Measurements from ENCODE around the gene SEMA4A. TPM values are rescaled to one million over a fixed set of nuclear protein-coding genes. Genes with fewer than 3 reads are reported as not detected.

The SEMA4A gene
- total RNA-seq, 2 experiments from 2014 or later: 9.4 to 10.1 TPM

GRCh38 chr1:156220226-156220625, 66.8 kb downstream of the SEMA4A start:
- H3K4me3 Mint-ChIP-seq: no peak overlapping the region
- ChIA-PET POLR2A (no interaction called here), CTCF (no interaction called here)
- no peak overlapping the region for H3K4me3 ChIP-seq (ENCODE audit: low read length)
- TF ChIP-seq CTCF (IDR thresholded peaks at IDR 0.05): no peak
- intact Hi-C loops (cut with DNase I, micrococcal nuclease): no loop called here
- peaks cover 44% of the 10 kb centered on the region for H3K4me1 ChIP-seq (ENCODE audit: insufficient read depth, low read length)
- H3K27ac ChIP-seq (ENCODE audit: low read depth in 1 of 2, low read length in 2 of 2): no peak overlapping the region
- ATAC-seq (ENCODE audit: poor library complexity) (no peak), DNase-seq (no peak)
- peaks cover 62% of the 10 kb centered on the region for H3K36me3 Mint-ChIP-seq (ENCODE audit: low read depth)
- no peaks in the 10 kb centered on the region for H3K27me3 Mint-ChIP-seq
- peaks cover 44% of the 10 kb centered on the region for H3K4me1 Mint-ChIP-seq (ENCODE audit: low read depth)
- no peaks in the 10 kb centered on the region for H3K9me3 Mint-ChIP-seq
- H3K36me3 ChIP-seq (ENCODE audit: insufficient read depth, low read length): peaks cover 36% of the 10 kb centered on the region
- H3K27me3 ChIP-seq (ENCODE audit: control insufficient read depth in 1 of 2, insufficient read depth in 2 of 2, low read length in 2 of 2): no peaks in the 10 kb centered on the region
- H3K27ac Mint-ChIP-seq: no peak overlapping the region
- H3K9me3 ChIP-seq (ENCODE audit: control insufficient read depth in 1 of 2, insufficient read depth in 1 of 2, low read length in 2 of 2): no peaks in the 10 kb centered on the region

GRCh38 chr1:156221986-156222692, 68.8 kb downstream of the SEMA4A start:
- peaks cover 50% of the 10 kb centered on the region for H3K4me1 Mint-ChIP-seq (ENCODE audit: low read depth)
- no peak overlapping the region for H3K4me3 Mint-ChIP-seq
- Histone ChIP-seq H3K27ac (ENCODE audit: low read depth in 1 of 2, low read length in 2 of 2) (no peak overlapping the region), H3K4me3 (ENCODE audit: low read length) (no peak overlapping the region), H3K9me3 (ENCODE audit: control insufficient read depth in 1 of 2, insufficient read depth in 1 of 2, low read length in 2 of 2) (no peaks in the 10 kb centered on the region), H3K4me1 (ENCODE audit: insufficient read depth, low read length) (peaks cover 45% of the 10 kb centered on the region), H3K36me3 (ENCODE audit: insufficient read depth, low read length) (peaks cover 44% of the 10 kb centered on the region), H3K27me3 (ENCODE audit: control insufficient read depth in 1 of 2, insufficient read depth in 2 of 2, low read length in 2 of 2) (no peaks in the 10 kb centered on the region)
- peaks cover 72% of the 10 kb centered on the region for H3K36me3 Mint-ChIP-seq (ENCODE audit: low read depth)
- CTCF ChIA-PET: no interaction called here
- no peak for ATAC-seq (ENCODE audit: poor library complexity)
- no peak overlapping the region for H3K27ac Mint-ChIP-seq
- no peaks in the 10 kb centered on the region for H3K27me3 Mint-ChIP-seq
- POLR2A ChIA-PET: interaction anchor here (1.1 kb wide), 1 partner anchor 10 kb away, joined by 4 read pairs; the partner anchor contains the start of gene PMF1
- intact Hi-C loops (cut with DNase I, micrococcal nuclease): no loop called here
- TF ChIP-seq CTCF (IDR thresholded peaks at IDR 0.05): no peak
- H3K9me3 Mint-ChIP-seq: no peaks in the 10 kb centered on the region
- no peak for DNase-seq

GRCh38 chr1:156225677-156226014, 72.3 kb downstream of the SEMA4A start:
- CTCF ChIA-PET: interaction anchor here (0.6 to 4.5 kb wide), 32 partner anchors 11 to 173 kb away, joined by 3 to 45 read pairs (median 5); partner anchors contain the start of genes BGLAP, LMNA, PMF1 and SLC25A44
- peaks cover 55% of the 10 kb centered on the region for H3K36me3 ChIP-seq (ENCODE audit: insufficient read depth, low read length)
- POLR2A ChIA-PET: interaction anchor here (0.6 to 3.7 kb wide), 9 partner anchors 12 to 1840 kb away, joined by 3 to 45 read pairs (median 4); partner anchors contain the start of genes PMF1 and SLC25A44

More at GRCh38 chr1:156225677-156226014, 72.3 kb downstream of the SEMA4A start:
- Mint-ChIP-seq H3K4me3 (no peak overlapping the region), H3K27ac (peak overlapping the region; percentile 16), H3K4me1 (ENCODE audit: low read depth) (peaks cover 32% of the 10 kb centered on the region), H3K27me3 (no peaks in the 10 kb centered on the region), H3K36me3 (ENCODE audit: low read depth) (peaks cover 66% of the 10 kb centered on the region), H3K9me3 (no peaks in the 10 kb centered on the region)
- Histone ChIP-seq H3K27ac (ENCODE audit: low read depth in 1 of 2, low read length in 2 of 2) (no peak overlapping the region), H3K4me1 (ENCODE audit: insufficient read depth, low read length) (peaks cover 28% of the 10 kb centered on the region), H3K4me3 (ENCODE audit: low read length) (no peak overlapping the region), H3K9me3 (ENCODE audit: control insufficient read depth in 1 of 2, insufficient read depth in 1 of 2, low read length in 2 of 2) (no peaks in the 10 kb centered on the region), H3K27me3 (ENCODE audit: control insufficient read depth in 1 of 2, insufficient read depth in 2 of 2, low read length in 2 of 2) (no peaks in the 10 kb centered on the region)
- DNase-seq: no peak
- ATAC-seq (ENCODE audit: poor library complexity): no peak
- peak; percentile 3 for TF ChIP-seq CTCF (IDR thresholded peaks at IDR 0.05)
- intact Hi-C loops (cut with DNase I, micrococcal nuclease): loop anchor here (1.0 to 5.0 kb wide), 4 partner anchors 33 to 135 kb away; partner anchors contain the start of gene SLC25A44 (in 1 of the 2)
